Large intestine (tissue), 3 donors: Measurements from ENCODE around the gene DMD. TPM values are rescaled to one million over a fixed set of nuclear protein-coding genes. Genes with fewer than 3 reads are reported as not detected.

Experiments
- DNase-seq, 2 donors: peaks; one replicate each; pipeline versions ENCODE4 v3.0.0 to v3.0.0-alpha.2; 2013
- H3K27ac ChIP-seq: one replicate; pipeline ENCODE4 v1.5.1; 2013; ENCODE audit warnings: low read length
- H3K27me3 ChIP-seq: 2 replicates; pipeline ENCODE4 v1.6.1; 2013; ENCODE audit warnings: low read length; ENCODE audit not compliant: control insufficient read depth, insufficient read depth
- H3K36me3 ChIP-seq: 2 replicates; pipeline ENCODE4 v1.6.1; 2013; ENCODE audit warnings: low read length; ENCODE audit not compliant: control insufficient read depth, insufficient read depth
- H3K4me1 ChIP-seq: one replicate; pipeline ENCODE4 v1.6.1; 2013; ENCODE audit warnings: low read length; ENCODE audit not compliant: control insufficient read depth, insufficient read depth
- H3K4me3 ChIP-seq: one replicate; pipeline ENCODE4 v1.5.1; 2013; ENCODE audit warnings: low read length
- H3K9me3 ChIP-seq: one replicate; pipeline ENCODE4 v1.6.1; 2013; ENCODE audit warnings: mild to moderate bottlenecking, low read depth, low read length, moderate library complexity; ENCODE audit not compliant: control insufficient read depth
- WGBS: methylation state at CpG from one replicate; pipeline ENCODE4 v1.1.5; 2013; ENCODE audit warnings: low lambda C conversion rate; ENCODE audit not compliant: insufficient coverage; 5-methylcytosine and 5-hydroxymethylcytosine counted together
- polyA plus RNA-seq: library from polyadenylated mRNA; unstranded; fragments of 120-200 nt; gene quantifications from one replicate; pipeline ENCODE4 v1.2.1, GENCODE V29; 2013

The DMD gene
- polyA plus RNA-seq, 1 donor: 23.3 TPM

DNA sequence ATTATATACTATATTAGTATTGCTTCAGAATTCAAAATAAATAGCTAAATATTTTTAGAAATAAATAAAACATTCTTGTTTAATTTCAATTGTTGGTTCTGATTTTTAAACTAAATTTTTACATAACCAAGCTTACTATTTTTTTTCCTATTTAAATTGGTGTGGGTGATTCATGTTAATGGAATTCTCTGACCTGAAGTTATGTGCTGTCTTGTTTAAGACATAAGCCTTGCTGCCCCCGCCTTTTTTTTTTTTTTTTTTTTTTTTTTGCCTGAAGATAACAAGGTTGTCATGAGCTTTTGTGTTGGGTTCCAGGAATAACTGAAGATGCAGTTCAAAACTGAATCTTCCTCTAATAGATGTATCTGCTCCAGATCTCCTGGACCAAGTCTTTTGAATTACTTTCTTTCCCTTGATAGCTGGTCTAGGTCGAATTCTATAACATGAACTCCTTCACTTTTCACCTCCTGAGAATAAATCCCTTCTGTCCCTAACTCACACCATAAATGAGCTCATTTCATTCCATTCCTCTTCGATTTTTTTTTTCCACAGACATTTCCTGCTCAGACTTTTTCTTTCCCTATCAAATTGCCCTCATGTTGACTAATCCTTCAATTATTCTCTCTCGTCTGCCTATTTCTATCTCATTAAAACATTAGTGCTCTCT lies 1878.1 kb downstream of the DMD start:
- Histone ChIP-seq H3K27ac (no peak overlapping the region), H3K9me3 (no peaks in the 10 kb centered on the region), H3K4me1 (peaks cover 4% of the 10 kb centered on the region), H3K27me3 (no peaks in the 10 kb centered on the region), H3K36me3 (no peaks in the 10 kb centered on the region), H3K4me3 (no peak overlapping the region)
- DNase-seq: peak in 1 of 2 donors; percentile 1
- WGBS: 78% methylated on average over 2 of the region's 4 CpGs

DNA sequence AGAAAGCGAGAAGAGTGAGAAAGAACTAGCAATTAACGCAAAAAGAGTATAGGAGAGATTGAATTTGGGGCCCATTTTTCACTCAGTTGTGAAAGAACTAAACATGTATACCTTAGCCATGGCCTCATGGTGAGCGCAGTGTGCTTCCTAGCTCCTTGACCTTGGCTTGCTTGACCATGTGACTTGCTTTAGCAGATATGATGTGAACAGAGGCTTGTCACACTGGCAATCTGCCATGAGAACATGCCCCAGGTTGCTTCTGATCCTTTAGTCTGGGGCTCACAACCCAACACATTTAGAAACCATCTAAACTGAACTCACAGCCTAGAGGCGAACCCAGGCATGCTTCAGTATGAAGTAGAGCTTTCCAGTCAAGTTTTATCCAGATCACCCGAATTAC lies 1879.4 kb downstream of the DMD start:
- H3K4me1 ChIP-seq: peaks cover 4% of the 10 kb centered on the region
- no peaks in the 10 kb centered on the region for H3K27me3 ChIP-seq
- no peaks in the 10 kb centered on the region for H3K9me3 ChIP-seq
- no CpG with 5 or more reads among the region's 5 CpGs for WGBS
- no peak overlapping the region for H3K27ac ChIP-seq
- H3K36me3 ChIP-seq: no peaks in the 10 kb centered on the region
- peak; percentile 41 to 58 for DNase-seq
- H3K4me3 ChIP-seq: no peak overlapping the region

DNA sequence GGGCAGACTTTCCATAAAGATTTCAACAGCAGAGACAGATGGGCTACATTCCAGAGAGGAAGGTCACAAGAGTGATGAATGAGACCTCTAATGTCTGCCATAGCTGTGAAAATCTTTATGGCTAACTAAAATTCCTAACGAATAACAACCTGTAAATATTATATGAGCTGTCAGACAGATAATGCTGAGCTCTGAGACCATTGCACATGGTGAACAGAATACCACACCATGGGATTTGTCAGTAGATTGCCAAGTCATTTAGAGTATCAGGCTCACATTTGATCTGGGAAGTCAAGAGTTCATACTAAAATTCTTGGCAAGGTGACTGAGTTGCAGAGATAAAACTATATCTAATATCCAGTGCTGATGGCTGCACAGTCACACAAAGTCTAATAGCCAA lies 1880.3 kb downstream of the DMD start:
- no peak overlapping the region for H3K27ac ChIP-seq
- H3K27me3 ChIP-seq: no peaks in the 10 kb centered on the region
- WGBS: no CpG with 5 or more reads among the region's 1 CpG
- no peaks in the 10 kb centered on the region for H3K9me3 ChIP-seq
- H3K4me1 ChIP-seq: peaks cover 4% of the 10 kb centered on the region
- DNase-seq: no peak
- no peaks in the 10 kb centered on the region for H3K36me3 ChIP-seq
- no peak overlapping the region for H3K4me3 ChIP-seq

DNA sequence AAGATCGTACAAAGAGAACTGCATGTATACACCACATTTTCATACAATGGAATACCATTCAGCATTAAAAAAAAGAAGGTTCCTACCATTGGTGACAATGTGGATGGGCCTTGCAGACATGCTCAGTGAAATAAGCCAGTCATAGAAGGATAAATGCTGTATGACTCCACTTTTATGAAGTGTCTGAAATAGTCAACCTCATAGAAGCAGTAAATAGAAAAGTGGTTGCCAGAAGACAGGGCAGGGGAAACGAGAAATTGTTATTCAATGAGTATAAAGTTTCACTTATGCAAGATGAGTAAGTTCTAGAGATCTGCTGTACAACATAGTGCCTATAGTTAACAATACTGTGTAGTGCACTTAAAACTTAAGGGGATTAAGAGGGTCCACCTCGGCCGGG lies 1882.1 kb downstream of the DMD start:
- Histone ChIP-seq H3K4me1 (peaks cover 4% of the 10 kb centered on the region), H3K27me3 (no peaks in the 10 kb centered on the region), H3K36me3 (no peaks in the 10 kb centered on the region), H3K9me3 (no peaks in the 10 kb centered on the region), H3K27ac (no peak overlapping the region), H3K4me3 (no peak overlapping the region)
- WGBS: no CpG with 5 or more reads among the region's 4 CpGs
- no peak for DNase-seq

GRCh38 chrX:31323658-31324057 lies 1887.7 kb downstream of the DMD start:
- DNase-seq: no peak
- no CpG with 5 or more reads among the region's 4 CpGs for WGBS
- no peaks in the 10 kb centered on the region for H3K9me3 ChIP-seq
- H3K4me1 ChIP-seq: no peaks in the 10 kb centered on the region
- no peak overlapping the region for H3K27ac ChIP-seq
- H3K36me3 ChIP-seq: no peaks in the 10 kb centered on the region
- H3K4me3 ChIP-seq: no peak overlapping the region
- no peaks in the 10 kb centered on the region for H3K27me3 ChIP-seq

DNA sequence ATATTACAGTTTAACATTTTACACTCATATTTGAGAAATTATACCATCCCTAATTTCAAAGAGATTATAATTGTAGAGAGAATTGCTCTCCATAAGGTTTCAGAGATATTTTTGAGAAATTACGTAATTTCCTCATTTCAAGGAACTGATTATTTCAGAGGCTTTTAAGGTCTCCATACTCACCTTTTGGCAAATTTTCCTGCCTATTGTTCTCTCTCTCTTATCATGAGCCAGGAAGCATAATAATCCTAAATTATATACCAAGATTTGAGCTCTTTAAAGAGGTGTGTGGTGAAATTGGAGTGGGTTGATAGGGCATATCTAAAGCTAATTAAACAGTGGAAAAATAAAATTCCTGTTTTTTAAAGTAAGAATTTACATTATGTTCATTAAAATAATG lies 1890.6 kb downstream of the DMD start:
- no peak for DNase-seq
- no CpG with 5 or more reads among the region's 1 CpG for WGBS

DNA sequence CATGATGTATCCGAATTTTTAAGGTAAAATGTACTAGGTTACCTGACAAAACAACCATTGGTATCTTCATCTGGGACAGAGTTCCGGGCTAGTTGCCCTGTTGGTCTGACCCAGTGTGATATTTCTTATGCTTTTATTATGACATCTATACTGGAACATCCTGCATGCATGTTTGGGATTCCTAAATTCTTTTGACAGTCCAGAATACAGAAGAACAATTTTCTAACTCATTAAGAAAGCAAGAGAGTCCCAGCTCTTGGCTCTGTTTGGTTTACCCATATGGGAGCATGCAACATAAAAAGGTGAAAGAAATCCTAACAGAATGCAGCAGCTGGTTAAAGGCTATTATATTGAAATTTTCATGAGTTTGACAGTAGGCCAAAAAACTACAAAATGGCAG lies 1891.8 kb downstream of the DMD start:
- no peak for DNase-seq
- no peak overlapping the region for H3K4me3 ChIP-seq
- no peaks in the 10 kb centered on the region for H3K27me3 ChIP-seq
- H3K9me3 ChIP-seq: no peaks in the 10 kb centered on the region
- WGBS: no CpG with 5 or more reads among the region's 2 CpGs
- H3K27ac ChIP-seq: no peak overlapping the region
- no peaks in the 10 kb centered on the region for H3K4me1 ChIP-seq
- H3K36me3 ChIP-seq: no peaks in the 10 kb centered on the region

More for the DNA sequence above, 1890.6 kb downstream of the DMD start:
- H3K4me1 ChIP-seq: no peaks in the 10 kb centered on the region
- H3K36me3 ChIP-seq: no peaks in the 10 kb centered on the region
- no peak overlapping the region for H3K4me3 ChIP-seq
- no peaks in the 10 kb centered on the region for H3K27me3 ChIP-seq
- no peaks in the 10 kb centered on the region for H3K9me3 ChIP-seq
- no peak overlapping the region for H3K27ac ChIP-seq

DNA sequence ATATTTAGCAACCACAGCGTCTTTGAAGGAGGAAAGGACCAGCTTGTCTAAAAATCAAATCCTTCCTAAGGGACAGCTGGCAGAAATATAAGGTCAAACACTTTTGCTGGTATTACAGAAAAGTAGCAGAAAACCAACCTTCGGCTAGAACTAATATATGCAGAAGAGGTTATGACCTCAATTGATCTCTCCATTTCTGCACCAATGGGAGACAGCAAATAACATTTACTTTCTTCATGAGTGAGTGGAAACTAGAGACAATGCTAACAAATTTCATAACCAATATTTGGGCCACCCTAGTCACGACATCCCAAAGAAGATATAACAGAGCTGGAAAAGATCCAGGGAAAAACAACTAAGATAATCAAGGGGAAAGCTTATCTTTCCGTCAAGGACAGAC lies 1892.5 kb downstream of the DMD start:
- Histone ChIP-seq H3K36me3 (no peaks in the 10 kb centered on the region), H3K4me3 (no peak overlapping the region), H3K9me3 (no peaks in the 10 kb centered on the region), H3K27me3 (no peaks in the 10 kb centered on the region), H3K27ac (no peak overlapping the region), H3K4me1 (no peaks in the 10 kb centered on the region)
- no peak for DNase-seq
- 100% methylated on average over 1 of the region's 4 CpGs for WGBS

- Histone ChIP-seq H3K4me1 (no peaks in the 10 kb centered on the region), H3K9me3 (no peaks in the 10 kb centered on the region), H3K4me3 (no peak overlapping the region), H3K27me3 (no peaks in the 10 kb centered on the region), H3K36me3 (no peaks in the 10 kb centered on the region), H3K27ac (no peak overlapping the region)
- WGBS: no CpG with 5 or more reads among the region's 2 CpGs
- DNase-seq: peak in 1 of 2 donors; percentile 8
Observed at GRCh38 chrX:31316340-31316991, 1894.9 kb downstream of the DMD start.

DNA sequence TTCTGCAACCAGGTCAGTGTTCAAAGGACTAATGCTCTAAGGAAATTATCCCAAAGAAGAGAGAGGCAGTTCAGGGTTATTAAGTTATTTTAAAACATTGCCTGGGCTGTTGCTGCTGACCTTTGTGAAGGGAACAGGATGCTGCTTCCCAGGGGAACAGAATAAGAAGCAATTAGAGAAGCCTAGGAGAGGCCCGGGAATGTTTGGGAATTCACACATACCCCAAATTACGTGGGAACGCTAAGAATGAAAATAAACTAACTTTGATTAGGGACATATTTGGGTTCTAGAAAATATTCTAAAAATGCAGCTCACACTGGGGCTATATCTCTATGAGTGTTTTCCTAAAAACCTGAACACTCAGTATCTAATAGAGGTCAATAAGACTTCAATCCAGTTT lies 1896.4 kb downstream of the DMD start:
- Histone ChIP-seq H3K27ac (no peak overlapping the region), H3K36me3 (no peaks in the 10 kb centered on the region), H3K4me3 (no peak overlapping the region), H3K27me3 (no peaks in the 10 kb centered on the region), H3K4me1 (no peaks in the 10 kb centered on the region), H3K9me3 (no peaks in the 10 kb centered on the region)
- 80% methylated on average over 1 of the region's 3 CpGs for WGBS
- DNase-seq: no peak

DNA sequence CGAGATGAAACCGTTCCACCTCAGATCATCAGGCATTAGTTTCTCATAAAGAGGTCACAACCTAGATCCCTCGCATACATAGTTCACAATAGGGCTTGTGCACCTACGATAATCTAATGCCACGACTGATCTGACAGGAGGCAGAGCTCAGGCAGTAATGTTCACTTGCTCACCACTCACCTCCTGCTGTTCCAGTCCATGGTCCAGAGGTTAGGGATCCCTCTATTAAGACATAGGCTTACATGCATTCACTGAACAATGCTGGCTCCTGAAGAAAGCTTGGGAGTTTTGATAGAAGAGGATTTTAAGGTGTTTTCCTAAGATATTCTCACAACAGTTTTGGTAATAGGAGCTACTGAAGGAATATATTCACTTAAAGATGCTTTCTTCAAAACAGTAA lies 1903.4 kb downstream of the DMD start:
- Histone ChIP-seq H3K9me3 (no peaks in the 10 kb centered on the region), H3K27ac (no peak overlapping the region), H3K36me3 (no peaks in the 10 kb centered on the region), H3K4me1 (no peaks in the 10 kb centered on the region), H3K27me3 (no peaks in the 10 kb centered on the region), H3K4me3 (no peak overlapping the region)
- peak; percentile 4 to 19 for DNase-seq
- no CpG with 5 or more reads among the region's 5 CpGs for WGBS
